Liver (tissue), 9 donors: ENCODE results near the gene CLIP2. TPM values are rescaled to one million over a fixed set of nuclear protein-coding genes. Genes with fewer than 3 reads are reported as not detected.

Experiments used
- DNase-seq: peaks from one replicate; pipeline ENCODE4 v3.0.0-alpha.2; 2017; ENCODE audit warnings: low spot score
- H3K27ac ChIP-seq, 2 donors: one replicate each; pipeline ENCODE4 v1.7.0; 2013; ENCODE audit warnings: inconsistent platforms in 2 of 2, low read length in 2 of 2, control low read depth in 1 of 2, low read depth in 1 of 2, mild to moderate bottlenecking in 1 of 2
- H3K27me3 ChIP-seq, 4 donors: one replicate each; pipeline versions ENCODE4 v1.6.1 to v1.7.0; 2013; ENCODE audit warnings: low read length in 3 of 4, inconsistent platforms in 1 of 4, mild to moderate bottlenecking in 1 of 4, moderate library complexity in 1 of 4; ENCODE audit not compliant: control insufficient read depth in 4 of 4, insufficient read depth in 4 of 4
- H3K36me3 ChIP-seq, 4 donors: one replicate each; pipeline versions ENCODE4 v1.6.1 to v1.7.0; 2013; ENCODE audit warnings: low read length in 3 of 4, mild to moderate bottlenecking in 3 of 4, low read depth in 1 of 4, moderate library complexity in 1 of 4; ENCODE audit not compliant: control insufficient read depth in 4 of 4, insufficient read depth in 3 of 4
- H3K4me1 ChIP-seq, 4 donors: one replicate each; pipeline versions ENCODE4 v1.6.1 to v1.7.0; 2013; ENCODE audit warnings: low read length in 3 of 4, mild to moderate bottlenecking in 3 of 4, moderate library complexity in 1 of 4; ENCODE audit not compliant: control insufficient read depth in 4 of 4, insufficient read depth in 4 of 4
- H3K4me3 ChIP-seq, 3 donors: one replicate each; pipeline versions ENCODE4 v1.6.1 to v1.7.0; 2013; ENCODE audit warnings: low read length in 3 of 3, control low read depth in 1 of 3, low read depth in 1 of 3, mild to moderate bottlenecking in 1 of 3
- H3K9ac ChIP-seq, 2 donors: one replicate each; pipeline ENCODE4 v1.7.0; 2013; ENCODE audit warnings: low read length in 2 of 2, mild to moderate bottlenecking in 2 of 2, moderate library complexity in 2 of 2, control low read depth in 1 of 2, low read depth in 1 of 2
- H3K9me3 ChIP-seq, 4 donors: one replicate each; pipeline versions ENCODE4 v1.6.1 to v1.7.0; 2013; ENCODE audit warnings: low read length in 3 of 4; ENCODE audit not compliant: control insufficient read depth in 4 of 4
- ATF3 ChIP-seq: IDR thresholded peaks from 2 replicates; pipeline ENCODE4 v1.6.1; 2016; ENCODE audit warnings: antibody characterized with exemption
- CTCF ChIP-seq: fragments of 150-350 bp; IDR thresholded peaks from 2 replicates; pipeline ENCODE4 v1.5.1; 2017; ENCODE audit warnings: improper control_type of control experiment, low read depth, low read length; ENCODE audit not compliant: missing input control
- EGR1 ChIP-seq, 2 donors: IDR thresholded peaks; 2 replicates each; pipeline ENCODE4 v1.6.1; 2016 to 2018; ENCODE audit warnings: antibody characterized with exemption in 2 of 2, low read depth in 2 of 2
- FOXA1 ChIP-seq: IDR thresholded peaks from 2 replicates; pipeline ENCODE4 v1.6.1; 2016; ENCODE audit warnings: antibody characterized with exemption
- FOXA2 ChIP-seq: IDR thresholded peaks from 2 replicates; pipeline ENCODE4 v1.6.1; 2016; ENCODE audit warnings: antibody characterized with exemption
- GABPA ChIP-seq, 2 donors: IDR thresholded peaks in 1 of 2; conservative IDR thresholded peaks in 1 of 2; 2 replicates each; pipeline ENCODE4 v1.6.1; 2016; ENCODE audit warnings: antibody characterized with exemption in 2 of 2, mild to moderate bottlenecking in 1 of 2, moderate library complexity in 1 of 2
- HNF4A ChIP-seq, 2 donors: conservative IDR thresholded peaks; 2 replicates each; pipeline ENCODE4 v1.6.1; 2016; ENCODE audit warnings: antibody characterized with exemption in 2 of 2, mild to moderate bottlenecking in 2 of 2
- HNF4G ChIP-seq: IDR thresholded peaks from 2 replicates; pipeline ENCODE4 v1.6.1; 2016; ENCODE audit warnings: antibody characterized with exemption
- RAD21 ChIP-seq, 2 donors: IDR thresholded peaks; 2 replicates each; pipeline ENCODE4 v1.6.1; 2016; ENCODE audit warnings: antibody characterized with exemption in 2 of 2, mild to moderate bottlenecking in 2 of 2
- RXRA ChIP-seq, 2 donors: IDR thresholded peaks; 2 replicates each; pipeline ENCODE4 v1.6.1; 2017 to 2018; ENCODE audit warnings: antibody characterized with exemption in 2 of 2, mild to moderate bottlenecking in 1 of 2
- SP1 ChIP-seq: IDR thresholded peaks from 2 replicates; pipeline ENCODE4 v1.6.1; 2018; ENCODE audit warnings: antibody characterized with exemption, mild to moderate bottlenecking
- TAF1 ChIP-seq: conservative IDR thresholded peaks from 2 replicates; pipeline ENCODE4 v1.6.1; 2016; ENCODE audit warnings: antibody characterized with exemption, mild to moderate bottlenecking
- YY1 ChIP-seq: IDR thresholded peaks from 2 replicates; pipeline ENCODE4 v1.6.1; 2016; ENCODE audit warnings: antibody characterized with exemption, mild to moderate bottlenecking
- ZBTB33 ChIP-seq: IDR thresholded peaks from 2 replicates; pipeline ENCODE4 v1.6.1; 2016; ENCODE audit warnings: antibody characterized with exemption
- WGBS: extraction: QIAGEN DNeasy Blood & Tissue Kit; methylation state at CpG from one replicate; pipeline ENCODE4 v1.1.7; 2013; 5-methylcytosine and 5-hydroxymethylcytosine counted together
- polyA plus RNA-seq, 2 donors: library from polyadenylated mRNA; stranded (reverse) in 1 of 2; unstranded in 1 of 2; fragments of 200-250 nt in 1 of 2; fragments of >200 nt in 1 of 2; fragmentation: Nextera tagmentation in 1 of 2; extraction: Ambion mirVana in 1 of 2; gene quantifications; one replicate each; pipeline versions ENCODE4 v1.2.1 to v1.2.3, GENCODE V29; 2013 to 2015
- total RNA-seq, 2 donors: library from RNA; depleted of rRNA; stranded (reverse); fragments of >200 nt; gene quantifications; one replicate each; pipeline ENCODE4 v1.2.3, GENCODE V29; 2014
- TF ChIP-seq, protein P1 (sequence below): IDR thresholded peaks from 2 replicates; pipeline ENCODE4 v1.6.1; 2016; ENCODE audit warnings: antibody characterized with exemption
- donor health status: healthy.
- donor health status: healthy.
- donor health status: healthy.
- donor health status: healthy.
- donor health status: healthy.

Gene CLIP2
- total and polyA plus RNA-seq, 4 donors: 1.4 to 6.3 (median 2.5) TPM

DNA sequence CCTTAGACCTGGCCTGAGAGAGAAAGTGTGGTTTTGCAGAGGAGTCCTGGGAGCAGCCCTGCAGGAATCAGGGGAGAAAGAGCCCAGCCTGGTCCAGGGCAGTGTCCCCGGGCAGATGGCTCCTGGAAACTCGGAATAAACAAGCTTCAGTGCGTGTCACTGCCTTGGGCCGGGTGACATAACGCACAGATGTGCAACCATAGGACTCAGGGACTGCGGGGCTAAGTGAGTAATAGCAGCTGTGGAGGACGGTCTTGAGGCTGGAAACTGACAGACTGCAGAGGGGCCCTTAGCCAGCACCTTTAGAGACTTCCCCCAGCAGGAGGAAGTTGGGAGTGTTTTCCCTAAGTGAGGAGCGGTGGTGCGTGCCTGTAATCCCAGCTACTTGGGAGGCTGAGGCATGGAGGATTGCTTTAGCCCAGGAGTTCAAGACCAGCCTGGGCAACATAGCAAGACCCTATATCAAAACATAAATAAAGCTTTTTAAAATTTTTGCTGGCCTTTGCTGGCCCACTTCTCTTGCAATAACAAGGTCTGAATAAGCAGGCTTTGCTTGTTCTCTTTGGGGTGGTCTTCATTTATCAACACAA lies 5.3 kb upstream of the CLIP2 start:
- H3K9ac ChIP-seq: no peak overlapping the region
- WGBS: 79% methylated on average over 9 of the region's 9 CpGs
- no peak overlapping the region for H3K4me3 ChIP-seq
- H3K36me3 ChIP-seq: no peaks in the 10 kb centered on the region
- H3K27me3 ChIP-seq: no peaks in the 10 kb centered on the region
- no peaks in the 10 kb centered on the region for H3K9me3 ChIP-seq
- no peak for TF ChIP-seq EGR1 (IDR thresholded peaks at IDR 0.05; ENCODE audit: low read depth in 2 of 2)
- TF ChIP-seq YY1: no peak
- no peak for TF ChIP-seq FOXA2
- no peak for TF ChIP-seq ZBTB33
- no peak for TF ChIP-seq HNF4A (conservative IDR thresholded peaks at IDR 0.05)
- no peak for TF ChIP-seq TAF1
- TF ChIP-seq ATF3: no peak
- TF ChIP-seq RXRA (IDR thresholded peaks at IDR 0.05): no peak
- TF ChIP-seq FOXA1: no peak
- no peak for TF ChIP-seq SP1
- TF ChIP-seq, protein P1, sequence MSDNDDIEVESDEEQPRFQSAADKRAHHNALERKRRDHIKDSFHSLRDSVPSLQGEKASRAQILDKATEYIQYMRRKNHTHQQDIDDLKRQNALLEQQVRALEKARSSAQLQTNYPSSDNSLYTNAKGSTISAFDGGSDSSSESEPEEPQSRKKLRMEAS: no peak
- no peak for TF ChIP-seq CTCF
- no peak for TF ChIP-seq GABPA (IDR thresholded peaks at IDR 0.05 in 1 of 2, conservative IDR thresholded peaks at IDR 0.05 in 1 of 2)
- no peak for TF ChIP-seq HNF4G
- H3K27ac ChIP-seq: no peak overlapping the region
- H3K4me1 ChIP-seq: peaks cover 0 to 3% (median 2%) of the 10 kb centered on the region in 4 donors
- DNase-seq: no peak

- H3K4me1 ChIP-seq: peaks cover 2 to 9% (median 4%) of the 10 kb centered on the region in 4 donors
- no peak for DNase-seq
These were observed 4.4 kb upstream of the CLIP2 start for GRCh38 chr7:74284781-74285259.

More at GRCh38 chr7:74284781-74285259, 4.4 kb upstream of the CLIP2 start:
- no peak for TF ChIP-seq ZBTB33
- peak; percentile 25 for TF ChIP-seq SP1
- TF ChIP-seq HNF4G: peak; percentile 18
- TF ChIP-seq RAD21 (IDR thresholded peaks at IDR 0.05): no peak
- peak; percentile 54 for TF ChIP-seq ATF3
- no peak for TF ChIP-seq TAF1
- TF ChIP-seq, protein P1: no peak
- TF ChIP-seq HNF4A (conservative IDR thresholded peaks at IDR 0.05): peak in 1 of 2 donors; percentile 22
- Histone ChIP-seq H3K9me3 (no peaks in the 10 kb centered on the region), H3K36me3 (no peaks in the 10 kb centered on the region), H3K9ac (no peak overlapping the region), H3K27me3 (no peaks in the 10 kb centered on the region), H3K27ac (no peak overlapping the region), H3K4me3 (no peak overlapping the region)
- WGBS: 42% methylated on average over 9 of the region's 9 CpGs
